ENCODE data around the gene MGARP. TPM values are rescaled to one million over a fixed set of nuclear protein-coding genes. Genes with fewer than 3 reads are reported as not detected.

Gene MGARP
- total and polyA plus RNA-seq, 4 donors: 0.09 to 0.17 (median 0.09) TPM; not detected in 1

- Histone ChIP-seq H3K4me1 (ENCODE audit: control insufficient read depth in 4 of 4, insufficient read depth in 4 of 4, low read length in 3 of 4) (peaks cover 3 to 23% (median 20%) of the 10 kb centered on the region in 4 donors), H3K9ac (ENCODE audit: low read depth in 1 of 2, low read length in 2 of 2) (no peak overlapping the region), H3K9me3 (ENCODE audit: control insufficient read depth in 4 of 4, low read length in 3 of 4) (no peaks in the 10 kb centered on the region), H3K27ac (ENCODE audit: low read depth in 1 of 2, low read length in 2 of 2) (no peak overlapping the region), H3K27me3 (ENCODE audit: control insufficient read depth in 4 of 4, insufficient read depth in 4 of 4, low read length in 3 of 4) (no peaks in the 10 kb centered on the region), H3K4me3 (ENCODE audit: low read depth in 1 of 3, low read length in 3 of 3) (no peak overlapping the region), H3K36me3 (ENCODE audit: control insufficient read depth in 4 of 4, insufficient read depth in 3 of 4, low read depth in 1 of 4, low read length in 3 of 4) (peaks cover 1 to 7% (median 4%) of the 10 kb centered on the region in 4 donors)
- no peak for DNase-seq (ENCODE audit: low spot score)
- TF ChIP-seq RAD21 (IDR thresholded peaks at IDR 0.05) (no peak), RXRA (IDR thresholded peaks at IDR 0.05) (no peak), FOXA2 (IDR thresholded peaks at IDR 0.05) (no peak), NR2F2 (IDR thresholded peaks at IDR 0.05) (no peak), HNF4A (conservative IDR thresholded peaks at IDR 0.05) (no peak), REST (IDR thresholded peaks at IDR 0.05) (no peak), GABPA (IDR thresholded peaks at IDR 0.05 in 1 of 2, conservative IDR thresholded peaks at IDR 0.05 in 1 of 2) (no peak), EGR1 (IDR thresholded peaks at IDR 0.05; ENCODE audit: low read depth in 2 of 2) (no peak), SP1 (IDR thresholded peaks at IDR 0.05) (no peak), CTCF (IDR thresholded peaks at IDR 0.05; ENCODE audit: low read depth, low read length, missing input control) (no peak), JUND (IDR thresholded peaks at IDR 0.05) (no peak), ZBTB33 (IDR thresholded peaks at IDR 0.05) (no peak), FOXA1 (IDR thresholded peaks at IDR 0.05) (no peak), ATF3 (IDR thresholded peaks at IDR 0.05) (no peak), MAX (IDR thresholded peaks at IDR 0.05) (no peak), HNF4G (IDR thresholded peaks at IDR 0.05) (no peak), YY1 (IDR thresholded peaks at IDR 0.05) (no peak), TAF1 (conservative IDR thresholded peaks at IDR 0.05) (no peak)
- 77% methylated on average over 2 of the region's 2 CpGs for WGBS
Measured at GRCh38 chr4:139297001-139297410, 17.0 kb upstream of the MGARP start.
